HG02943 (cell line): Measurements from ENCODE around the gene SLC44A2.
"Not testable (repeated sequence)": the region's sequence is repeated elsewhere in the genome, so short reads cannot be mapped to it uniquely, and the experiment has no call there.

ENCODE experiments used
- ATAC-seq: cut with Tn5 transposase; IDR thresholded peaks from one replicate; pipeline ENCODE4 v1.9.1; 2021; ENCODE audit warnings: mild to moderate bottlenecking, low read depth, moderate library complexity; ENCODE audit not compliant: unreplicated experiment

The SLC44A2 gene

DNA sequence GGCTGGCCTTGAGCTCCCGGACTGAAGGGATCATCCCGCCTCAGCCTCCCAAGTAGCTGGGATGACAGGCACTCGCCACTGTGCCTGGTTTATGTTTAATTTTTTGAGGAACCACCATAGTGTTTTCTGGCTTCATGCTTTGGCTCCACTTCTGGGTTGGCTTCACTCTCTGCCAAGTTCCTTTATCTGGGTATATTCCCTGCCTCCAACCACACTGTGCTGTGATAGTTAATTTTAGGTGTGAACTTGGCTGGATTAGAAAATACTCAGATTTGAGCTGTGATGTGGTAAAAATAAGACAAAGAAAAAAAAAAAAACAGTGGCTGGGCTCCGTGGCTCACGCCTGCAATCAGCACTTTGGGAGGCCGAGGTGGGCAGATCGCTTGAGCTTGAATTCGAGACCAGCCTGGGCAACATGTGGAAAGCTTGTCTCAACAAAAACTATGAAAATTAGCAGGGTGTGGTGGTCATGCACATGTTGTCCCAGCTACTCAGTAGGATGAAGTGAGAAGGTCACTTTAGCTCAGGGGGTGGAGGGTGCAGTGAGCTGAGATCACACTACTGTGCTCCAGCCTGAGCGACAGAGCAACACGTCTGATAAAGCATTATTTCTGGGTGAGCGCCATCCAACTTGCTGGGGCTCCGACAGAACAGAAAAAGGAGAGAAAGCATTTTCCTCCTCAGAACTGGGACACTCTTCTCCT lies 21.3 kb downstream of the SLC44A2 start:
- ATAC-seq = no peak

DNA sequence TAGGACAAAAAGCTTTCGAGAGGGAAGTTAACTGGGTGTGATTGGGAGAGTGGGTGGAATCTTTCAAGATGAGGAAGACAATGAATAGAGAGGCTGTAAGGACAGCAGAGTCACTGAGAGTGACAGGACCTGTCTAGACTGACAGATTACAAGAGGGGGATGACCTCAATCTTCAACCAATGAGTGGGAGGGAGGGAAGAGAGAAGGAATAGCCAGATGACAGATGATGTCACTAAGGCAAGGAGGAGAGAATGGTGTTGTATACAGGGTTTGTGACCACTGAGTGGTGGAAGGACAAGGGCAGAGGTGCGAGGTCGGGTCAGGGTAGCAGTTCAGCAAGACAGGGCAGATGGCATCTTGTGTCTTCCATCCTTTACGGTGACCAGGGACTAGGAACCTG lies 23.0 kb downstream of the SLC44A2 start:
- no peak for ATAC-seq

DNA sequence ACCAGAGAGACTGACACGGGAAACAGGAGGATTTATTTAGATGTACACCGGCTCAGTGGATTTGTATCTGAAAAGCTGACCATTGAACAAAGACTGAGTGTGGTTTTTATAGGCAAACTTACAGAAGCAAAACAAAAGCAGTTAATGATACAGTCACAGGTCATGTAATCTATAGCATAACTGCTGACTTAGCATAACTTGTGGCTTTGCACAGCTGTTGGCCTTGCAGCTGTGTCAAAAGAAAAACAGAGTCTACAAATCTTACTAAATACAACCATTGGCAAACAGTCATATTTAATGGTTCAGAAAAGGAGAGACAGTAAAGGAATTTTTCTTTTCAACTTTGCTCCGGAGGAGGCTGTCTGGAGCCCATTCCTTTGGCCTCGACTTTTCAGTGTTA lies 26.5 kb downstream of the SLC44A2 start:
- ATAC-seq = no peak

DNA sequence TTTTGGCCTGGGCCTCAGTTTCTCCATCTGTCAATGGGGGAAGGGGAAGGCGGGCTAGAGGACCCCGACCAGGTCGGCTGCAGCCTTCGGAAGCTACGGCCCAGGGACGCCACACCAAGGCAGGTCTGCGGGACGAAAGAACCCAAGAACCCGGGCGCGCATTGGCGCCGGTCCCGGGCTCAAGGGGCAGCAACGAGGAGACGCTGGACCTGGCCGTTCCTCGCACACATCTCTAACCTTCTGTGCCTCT lies 28.1 kb downstream of the SLC44A2 start:
- no peak for ATAC-seq

DNA sequence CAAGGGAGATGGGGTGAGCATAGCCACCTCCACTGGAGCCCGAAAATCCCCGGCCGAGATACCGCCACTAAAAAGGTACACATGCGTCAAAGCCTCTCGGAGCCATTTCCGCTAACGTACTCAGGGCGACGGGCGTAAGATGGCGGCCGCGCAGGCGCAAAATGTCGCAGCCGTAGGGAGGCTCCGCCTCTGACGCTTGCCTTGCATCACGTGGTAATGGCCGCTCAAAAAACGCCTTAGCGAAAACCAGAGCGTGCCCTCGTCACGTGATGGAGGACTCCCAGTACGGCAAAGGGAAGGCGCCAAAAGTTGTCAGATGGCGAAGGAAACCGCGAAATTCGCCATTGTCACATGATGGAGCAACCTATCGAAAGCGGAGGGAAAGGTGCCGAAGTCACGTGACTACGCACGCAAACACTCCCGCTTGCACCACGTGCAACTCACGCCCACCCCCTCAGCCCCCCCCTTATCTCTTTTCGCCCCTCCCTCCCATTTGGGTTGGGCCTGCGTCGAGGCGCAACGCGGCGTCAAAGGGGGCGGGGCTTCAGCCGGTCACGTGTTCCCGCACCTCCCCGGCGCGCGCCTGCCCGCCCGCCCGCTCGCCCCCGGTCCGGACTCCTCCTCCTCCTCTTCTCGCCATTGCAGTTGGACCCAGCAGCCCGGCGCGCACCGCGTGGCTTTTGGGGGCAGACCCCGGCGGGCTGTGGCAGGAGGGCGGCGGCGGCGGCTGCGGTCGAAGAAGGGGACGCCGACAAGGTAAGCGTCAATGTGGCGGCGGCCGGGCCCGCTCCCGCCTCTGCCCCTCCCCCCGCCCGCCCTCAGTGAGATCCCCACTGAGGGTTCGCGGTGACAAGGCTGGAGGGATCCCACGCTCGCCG lies 28.6 kb downstream of the SLC44A2 start, which contains the start of gene ILF3:
Gene ILF3, plus strand, starts transcription at position 615 of the 878 bp plus-strand sequence. CDS start 16,260 bp downstream, outside the sequence.
- ATAC-seq = peak; percentile 71

DNA sequence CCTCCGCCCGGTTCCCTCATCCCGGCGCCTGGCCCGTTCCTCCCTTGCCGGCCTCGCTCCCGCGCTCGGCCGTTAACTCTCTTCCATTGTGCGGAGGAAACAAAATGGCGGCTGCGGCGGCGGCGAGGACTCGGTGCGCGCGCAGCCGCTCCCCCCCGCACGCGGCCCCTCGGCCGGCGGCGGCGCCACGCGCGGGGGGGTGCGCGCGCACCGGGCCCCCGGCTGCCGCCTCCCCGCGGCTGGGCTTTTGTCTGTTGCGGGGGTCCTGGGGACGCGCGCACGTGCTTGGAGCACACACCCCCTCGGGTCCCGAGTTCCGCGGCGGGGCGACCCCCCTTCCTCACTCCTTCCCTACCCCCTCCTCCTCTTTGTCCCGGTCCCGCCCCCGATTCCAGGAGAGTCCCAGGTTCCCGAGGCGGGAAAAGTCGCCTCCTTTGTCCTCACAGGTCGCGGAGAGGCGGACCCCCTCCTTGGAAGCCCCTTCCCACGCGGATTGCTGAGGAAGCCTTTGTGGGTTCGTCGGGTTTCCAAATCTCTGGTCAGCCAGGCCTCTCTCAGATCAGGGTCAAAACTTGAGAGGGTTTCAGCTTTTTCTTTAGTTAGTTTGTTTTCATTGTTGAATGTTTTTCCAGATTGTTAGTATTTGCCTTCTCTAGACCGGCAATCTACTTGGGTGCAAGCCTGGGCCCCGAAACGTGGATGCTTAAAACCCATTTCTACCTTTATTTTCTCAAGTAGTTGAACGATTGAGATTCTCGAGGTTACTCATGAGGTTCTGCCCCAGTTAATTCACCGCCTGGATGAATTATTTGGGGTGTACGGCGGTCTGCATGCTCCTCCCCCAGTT lies 29.5 kb downstream of the SLC44A2 start:
- peak; percentile 10 for ATAC-seq

DNA sequence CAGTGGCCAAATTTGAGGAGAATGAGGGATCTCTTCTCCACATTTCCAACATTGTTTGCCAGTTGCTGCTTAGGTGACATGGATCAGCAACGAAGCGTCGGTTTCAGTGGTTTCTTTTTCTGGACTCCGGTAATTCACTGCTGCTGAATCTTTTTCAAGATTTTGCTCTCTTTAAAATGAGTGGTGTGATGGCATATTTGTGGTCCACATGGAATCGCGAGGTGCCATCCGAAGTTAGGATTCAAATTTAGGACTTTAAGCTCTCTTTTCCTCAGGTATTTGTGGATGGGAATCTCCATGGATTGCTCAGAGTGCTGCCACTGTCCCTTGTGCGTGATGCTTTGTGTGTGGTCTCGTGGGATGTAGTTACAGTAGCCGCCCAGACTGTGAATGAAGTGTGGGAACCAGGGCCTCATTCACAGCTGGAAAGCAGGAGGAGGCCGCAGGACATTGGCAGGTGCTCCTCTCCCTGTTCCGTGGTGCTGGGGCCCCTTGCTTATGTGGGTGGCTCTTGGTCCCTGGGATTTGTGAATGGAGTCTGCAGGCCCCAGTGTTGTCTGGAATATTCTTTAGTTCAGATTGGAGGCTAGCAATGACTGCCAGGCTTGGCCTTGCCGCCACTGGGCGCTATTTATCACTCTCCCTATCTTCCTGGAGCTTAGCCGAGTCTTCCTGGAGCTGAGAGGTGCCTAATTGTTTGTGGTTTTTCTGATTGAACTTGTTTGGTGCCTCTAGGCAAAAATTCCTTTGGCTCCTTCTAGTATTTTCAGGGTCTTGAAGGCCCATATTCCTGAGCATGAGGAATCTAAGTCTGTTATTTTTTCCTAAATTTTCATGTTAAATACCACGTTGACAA lies 30.3 kb downstream of the SLC44A2 start:
- no peak for ATAC-seq

DNA sequence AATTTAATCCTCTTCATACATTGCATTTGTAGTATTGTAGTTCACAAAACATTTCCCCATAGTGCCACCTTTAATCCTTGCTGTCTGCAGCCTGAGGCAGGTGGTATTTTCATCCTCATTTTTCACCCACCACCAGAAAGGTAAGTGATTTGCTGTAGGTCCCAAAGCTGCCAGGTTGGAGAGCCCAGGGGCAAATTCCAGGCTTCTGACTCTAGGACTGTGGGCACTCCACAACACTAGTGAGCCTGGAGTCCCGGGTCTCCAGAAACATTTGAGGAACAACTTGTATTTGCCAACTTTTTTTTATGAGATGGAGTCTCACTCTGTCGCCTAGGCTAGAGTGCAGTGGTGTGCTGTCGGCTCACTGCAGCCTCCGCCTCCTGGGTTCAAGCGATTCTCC lies 35.0 kb downstream of the SLC44A2 start:
- ATAC-seq = no peak

DNA sequence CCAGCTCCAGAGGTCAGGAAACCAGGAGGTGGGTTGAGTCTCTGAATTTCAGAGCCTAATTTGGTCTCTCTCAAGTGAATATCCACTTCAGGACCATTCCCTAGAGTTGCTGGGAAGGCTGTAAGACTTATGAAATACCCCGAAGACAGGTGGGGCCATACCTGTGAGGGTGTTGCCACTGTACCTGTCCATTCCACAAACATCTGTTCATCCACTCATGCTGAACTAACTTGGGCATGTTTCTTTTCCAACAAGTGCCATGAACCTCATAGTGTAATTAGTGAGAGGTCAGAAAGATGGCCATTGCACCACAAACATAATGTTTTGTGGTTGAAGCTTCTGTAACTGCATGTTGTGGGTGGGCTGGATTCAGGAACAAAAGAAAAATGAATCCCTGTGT lies 36.6 kb downstream of the SLC44A2 start:
- ATAC-seq = no peak

DNA sequence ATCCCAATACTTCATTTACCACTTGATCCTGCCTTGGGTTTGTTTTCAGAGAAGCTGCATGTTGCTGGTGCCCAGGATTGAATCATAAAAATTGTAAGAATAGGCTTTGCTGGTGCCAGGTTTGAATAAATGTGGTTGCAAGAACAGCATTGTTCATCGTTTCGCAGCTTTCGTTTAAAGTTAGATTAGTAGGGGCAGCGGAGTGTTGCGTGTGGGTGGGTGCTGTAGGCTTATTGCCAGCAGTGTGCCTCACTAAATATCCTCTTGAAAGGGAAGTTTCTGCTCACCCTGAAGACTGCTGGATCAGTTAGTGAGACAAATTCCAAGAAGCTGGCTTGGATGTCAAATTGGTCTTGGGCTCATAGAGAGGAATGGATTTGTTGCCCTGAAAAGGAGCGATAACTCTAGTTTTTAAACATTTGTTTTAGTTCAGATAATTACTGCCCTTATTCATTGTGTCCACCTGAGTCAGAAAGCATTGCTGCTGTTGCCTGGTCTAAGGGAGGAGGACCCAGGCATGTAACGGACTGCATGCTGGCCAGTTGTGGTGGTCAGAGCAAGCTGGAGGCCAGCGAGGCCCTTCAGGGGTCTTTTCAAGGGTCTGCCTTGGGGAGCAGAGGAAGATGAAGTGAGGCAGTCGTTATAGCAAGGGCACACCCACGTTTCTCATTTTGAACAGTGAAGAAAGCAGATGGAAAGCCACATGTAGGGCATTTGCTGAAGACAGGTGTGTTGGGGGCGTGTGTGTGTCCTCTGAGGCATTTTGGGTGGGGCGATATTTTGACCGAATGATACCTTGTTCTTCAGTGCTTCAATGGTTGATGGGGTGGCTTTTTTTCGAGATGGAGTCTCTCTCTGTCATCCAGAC lies 37.3 kb downstream of the SLC44A2 start:
- no peak for ATAC-seq

DNA sequence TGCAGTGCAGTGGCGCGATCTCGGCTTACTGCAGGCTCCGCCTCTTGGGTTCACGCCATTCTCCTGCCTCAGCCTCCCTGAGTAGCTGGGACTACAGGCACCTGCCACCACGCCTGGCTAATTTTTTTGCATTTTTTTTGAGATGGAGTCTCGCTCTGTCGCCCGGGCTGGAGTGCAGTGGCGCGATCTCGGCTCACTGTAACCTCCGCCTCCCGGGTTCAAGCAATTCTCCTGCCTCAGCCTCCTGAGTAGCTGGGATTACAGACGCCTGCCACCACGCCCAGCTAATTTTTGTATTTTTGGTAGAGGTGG lies 37.9 kb downstream of the SLC44A2 start:
- not testable (repeated sequence) for ATAC-seq

DNA sequence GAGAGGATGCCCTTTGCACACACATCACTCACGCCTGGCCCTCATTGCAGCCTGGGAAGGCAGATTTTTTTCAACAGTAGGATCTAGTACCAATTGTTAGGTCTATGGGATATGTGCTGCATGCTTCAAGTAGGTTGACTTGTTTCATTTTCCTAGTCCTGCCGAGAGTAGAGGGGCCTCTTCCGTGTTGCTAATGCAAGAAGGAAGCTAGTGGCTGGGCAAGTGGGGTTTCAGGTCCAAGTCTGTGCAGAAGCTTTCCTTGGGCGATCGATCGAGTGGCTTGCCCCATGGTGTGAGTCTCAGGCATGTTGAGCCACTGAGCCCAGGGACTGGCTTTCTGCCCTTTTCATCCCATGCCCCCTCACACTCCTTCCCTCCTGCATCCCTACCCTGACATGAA lies 42.5 kb downstream of the SLC44A2 start:
- ATAC-seq = no peak

DNA sequence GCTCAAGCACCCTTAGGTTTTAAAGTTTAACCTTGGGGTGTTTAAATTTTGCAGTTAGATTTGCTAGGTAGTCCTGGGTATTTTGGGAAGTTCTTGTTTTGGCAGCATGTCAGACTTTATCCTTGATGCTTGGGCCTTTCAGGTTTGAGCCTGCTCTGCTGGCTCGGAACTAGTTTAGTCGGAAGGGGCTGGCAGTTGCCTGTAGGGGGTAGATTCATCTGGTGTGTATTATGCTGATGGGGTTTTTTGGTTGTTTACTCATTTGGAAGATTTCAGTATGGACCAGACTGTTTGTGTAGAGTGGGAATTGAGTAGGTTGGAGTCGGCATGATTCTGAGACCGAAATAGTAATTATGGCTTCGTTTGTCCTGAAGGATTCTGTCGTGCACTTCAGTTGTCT lies 43.9 kb downstream of the SLC44A2 start:
- no peak for ATAC-seq

DNA sequence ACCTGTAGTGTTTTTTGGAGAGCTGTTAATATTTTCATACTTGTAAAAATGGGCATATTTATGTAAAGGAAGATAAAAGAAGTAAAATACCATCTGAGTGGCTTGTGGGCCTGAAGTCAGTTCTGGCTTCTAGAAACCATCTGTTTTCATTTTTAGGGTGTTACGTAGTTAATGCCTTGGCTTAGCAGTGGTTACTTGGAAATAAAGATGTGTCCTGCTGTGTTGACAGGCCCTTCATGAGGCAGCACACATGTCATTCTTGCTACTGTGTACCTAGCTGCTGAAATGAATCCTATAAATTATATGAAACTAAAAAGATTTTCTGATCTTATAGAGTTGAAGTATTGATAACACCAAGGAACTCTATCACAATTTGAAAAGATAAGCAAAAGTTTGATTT lies 44.8 kb downstream of the SLC44A2 start:
- ATAC-seq = no peak

DNA sequence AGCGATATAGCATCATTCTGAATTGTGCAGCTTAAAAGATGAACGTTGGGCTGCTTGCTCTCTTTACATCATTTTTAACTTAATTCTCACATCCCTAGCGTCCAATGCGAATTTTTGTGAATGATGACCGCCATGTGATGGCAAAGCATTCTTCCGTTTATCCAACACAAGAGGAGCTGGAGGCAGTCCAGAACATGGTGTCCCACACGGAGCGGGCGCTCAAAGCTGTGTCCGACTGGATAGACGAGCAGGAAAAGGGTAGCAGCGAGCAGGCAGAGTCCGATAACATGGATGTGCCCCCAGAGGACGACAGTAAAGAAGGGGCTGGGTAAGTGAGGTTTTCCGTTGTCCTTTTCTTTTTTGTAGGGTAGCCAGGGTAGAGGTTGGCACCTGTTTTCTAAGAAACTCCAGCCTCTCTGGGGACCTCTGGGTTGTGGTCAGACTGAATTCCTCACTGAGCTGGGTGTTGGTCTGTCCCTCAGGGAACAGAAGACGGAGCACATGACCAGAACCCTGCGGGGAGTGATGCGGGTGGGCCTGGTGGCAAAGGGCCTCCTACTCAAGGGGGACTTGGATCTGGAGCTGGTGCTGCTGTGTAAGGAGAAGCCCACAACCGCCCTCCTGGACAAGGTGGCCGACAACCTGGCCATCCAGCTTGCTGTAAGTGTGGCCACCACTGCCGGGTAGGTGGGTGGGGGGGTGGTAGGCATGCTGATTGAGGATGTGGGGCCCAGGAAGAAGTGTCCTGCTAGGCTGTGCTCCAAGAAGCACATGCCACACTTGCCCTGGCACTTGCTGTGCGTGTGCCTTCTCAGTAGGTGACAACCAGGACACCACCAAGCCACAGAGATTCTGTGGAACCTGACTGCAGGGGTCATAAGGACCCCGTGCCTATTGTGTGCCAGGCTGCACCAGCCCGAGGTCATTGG lies 45.8 kb downstream of the SLC44A2 start:
- no peak for ATAC-seq

DNA sequence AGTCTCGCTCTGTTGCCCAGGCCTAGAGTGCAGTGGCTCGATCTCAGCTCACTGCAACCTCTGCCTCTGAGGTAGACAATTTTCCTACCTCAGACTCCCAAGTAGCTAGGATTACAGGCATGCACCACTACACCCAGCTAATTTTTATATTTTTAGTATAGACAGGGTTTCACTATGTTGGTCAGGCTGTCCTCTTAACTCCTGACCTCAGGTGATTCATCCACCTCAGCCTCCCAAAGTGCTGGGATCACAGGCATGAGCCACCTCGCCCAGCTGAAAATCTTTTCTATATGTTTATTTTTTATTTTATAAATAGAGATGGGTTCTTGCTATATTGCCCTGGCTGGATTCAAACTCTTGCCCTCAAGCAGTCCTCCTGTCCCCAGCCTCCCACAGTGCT lies 46.6 kb downstream of the SLC44A2 start:
- ATAC-seq = not testable (repeated sequence)

DNA sequence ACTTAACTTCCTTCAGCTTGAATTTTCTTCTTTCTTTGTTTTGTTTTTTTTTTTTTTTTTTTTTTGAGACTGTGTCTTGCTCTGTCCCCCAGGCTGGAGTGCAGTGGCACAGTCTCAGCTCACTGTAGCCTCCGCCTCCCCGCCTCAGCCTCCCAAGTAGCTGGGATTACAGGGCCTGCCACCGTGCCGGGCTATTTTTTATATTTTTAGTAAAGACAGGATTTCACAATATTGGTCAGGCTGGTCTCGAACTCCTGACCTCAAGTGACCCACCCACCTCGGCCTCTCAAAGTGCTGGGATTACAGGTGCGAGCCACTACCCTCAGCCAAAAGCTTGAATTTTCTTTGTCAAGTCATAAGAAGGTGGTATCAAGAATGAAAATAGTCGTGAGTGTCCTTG lies 49.9 kb downstream of the SLC44A2 start:
- not testable (repeated sequence) for ATAC-seq

DNA sequence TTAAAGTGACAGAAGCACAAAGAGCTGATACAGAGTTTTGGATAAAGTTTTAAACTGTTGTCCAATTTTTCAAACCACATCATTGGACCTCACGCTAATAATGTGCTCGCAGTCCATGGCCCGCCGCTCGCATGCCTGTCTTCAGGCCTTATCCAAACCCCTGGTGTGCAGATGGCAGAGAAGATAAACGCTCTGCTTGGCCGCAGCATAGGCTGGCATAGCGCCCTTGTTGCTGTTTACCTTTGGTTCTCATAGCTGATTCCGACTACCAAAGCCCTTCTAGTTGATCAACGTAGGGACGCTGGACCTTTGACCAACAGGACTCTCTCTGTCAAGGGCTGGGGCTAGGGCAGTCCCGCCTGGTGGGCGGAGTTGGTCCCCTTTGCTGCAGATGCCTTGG lies 52.4 kb downstream of the SLC44A2 start:
- ATAC-seq = no peak
